HCT116 (cell line): Measurements from ENCODE around the gene GRIP1.

Experiments used
- CTCF ChIP-seq, 3 experiments: fragments of 200-600 bp in 1 of 3; sonication (generic) in 1 of 3; IDR thresholded peaks in 2 of 3; conservative IDR thresholded peaks in 1 of 3; 2 replicates each; pipeline ENCODE4 v1.5.1; 2012 to 2017; ENCODE audit warnings: low read depth in 2 of 3, low read length in 2 of 3, antibody characterized with exemption in 1 of 3, borderline replicate concordance in 1 of 3, control low read depth in 1 of 3, mild to moderate bottlenecking in 1 of 3, mixed read lengths in 1 of 3, mixed run types in 1 of 3, moderate library complexity in 1 of 3; ENCODE audit not compliant: insufficient read depth in 1 of 3
- EGR1 ChIP-seq: IDR thresholded peaks from 2 replicates; pipeline ENCODE4 v1.6.1; 2012; ENCODE audit warnings: low read depth
- EZH2 ChIP-seq: fragments of 200-600 bp; sonication (generic); IDR thresholded peaks from 2 replicates; pipeline ENCODE4 v1.6.1; 2017; ENCODE audit warnings: antibody characterized with exemption, mixed run types
- MAX ChIP-seq: IDR thresholded peaks from 2 replicates; pipeline ENCODE4 v1.6.1; 2012
- POLR2A ChIP-seq: IDR thresholded peaks from 2 replicates; pipeline ENCODE4 v1.7.0; 2011; ENCODE audit warnings: borderline replicate concordance; ENCODE audit not compliant: insufficient read depth, insufficient read length; ENCODE audit errors: extremely low read depth
- POLR2AphosphoS5 ChIP-seq: IDR thresholded peaks from 2 replicates; pipeline ENCODE4 v1.6.1; 2011; ENCODE audit warnings: mild to moderate bottlenecking, low read depth, low read length, moderate library complexity
- REST ChIP-seq: IDR thresholded peaks from 2 replicates; pipeline ENCODE4 v1.6.1; 2012; ENCODE audit warnings: low read depth
- SRF ChIP-seq: IDR thresholded peaks from 2 replicates; pipeline ENCODE4 v1.6.1; 2012; ENCODE audit warnings: low read depth

- TF ChIP-seq REST (no peak), SRF (no peak), EZH2 (no peak), POLR2A (no peak), CTCF (IDR thresholded peaks at IDR 0.05 in 2 of 3, conservative IDR thresholded peaks at IDR 0.05 in 1 of 3; ENCODE audit: borderline replicate concordance in 1 of 3, insufficient read depth in 1 of 3, low read depth in 2 of 3, low read length in 2 of 3) (no peak), MAX (no peak), EGR1 (no peak), POLR2AphosphoS5 (no peak)
Observed at GRCh38 chr12:66602483-66603143, 76.3 kb downstream of the GRIP1 start.
